ENCODE data around the gene SMARCC2. TPM values are rescaled to one million over a fixed set of nuclear protein-coding genes. Genes with fewer than 3 reads are reported as not detected.

The SMARCC2 gene
- total RNA-seq, 2 donors from 2014 or later, result 45.0 to 70.2 TPM

DNA sequence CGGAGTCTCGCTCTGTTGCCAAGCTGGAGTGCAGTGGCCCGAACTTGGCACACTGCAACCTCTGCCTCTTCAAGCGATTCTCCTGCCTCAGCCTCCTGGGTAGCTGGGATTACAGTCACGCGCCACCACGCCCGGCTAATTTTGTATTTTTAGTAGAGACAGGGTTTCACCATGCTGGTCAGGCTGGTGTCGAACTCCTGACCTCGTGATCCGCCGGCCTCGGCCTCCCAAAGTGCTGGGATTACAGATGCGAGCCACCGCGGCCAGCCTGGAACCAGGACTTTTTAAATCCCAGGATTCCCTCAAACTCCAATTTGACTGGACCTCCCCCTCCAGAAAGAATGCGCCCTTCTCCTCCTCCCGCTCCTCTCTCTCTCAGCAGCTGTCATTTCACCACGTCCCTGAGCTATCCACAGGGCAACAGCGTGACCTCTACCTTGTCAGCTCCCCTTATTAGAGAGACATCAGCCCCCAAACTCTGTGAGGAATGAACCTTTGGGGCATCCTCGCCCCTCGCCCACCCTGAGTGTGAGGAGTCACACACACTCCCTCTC, 59.3 kb downstream of the SMARCC2 start:
- Histone ChIP-seq H3K9me3 (no peaks in the 10 kb centered on the region), H3K4me1 (peaks cover 0 to 40% of the 10 kb centered on the region in 2 donors), H3K36me3 (peaks cover 37% of the 10 kb centered on the region), H3K4me3 (peak overlapping the region; percentile 67 to 77), H3K27me3 (no peaks in the 10 kb centered on the region), H3K27ac (peak overlapping the region; percentile 90)
- TF ChIP-seq, protein P1, sequence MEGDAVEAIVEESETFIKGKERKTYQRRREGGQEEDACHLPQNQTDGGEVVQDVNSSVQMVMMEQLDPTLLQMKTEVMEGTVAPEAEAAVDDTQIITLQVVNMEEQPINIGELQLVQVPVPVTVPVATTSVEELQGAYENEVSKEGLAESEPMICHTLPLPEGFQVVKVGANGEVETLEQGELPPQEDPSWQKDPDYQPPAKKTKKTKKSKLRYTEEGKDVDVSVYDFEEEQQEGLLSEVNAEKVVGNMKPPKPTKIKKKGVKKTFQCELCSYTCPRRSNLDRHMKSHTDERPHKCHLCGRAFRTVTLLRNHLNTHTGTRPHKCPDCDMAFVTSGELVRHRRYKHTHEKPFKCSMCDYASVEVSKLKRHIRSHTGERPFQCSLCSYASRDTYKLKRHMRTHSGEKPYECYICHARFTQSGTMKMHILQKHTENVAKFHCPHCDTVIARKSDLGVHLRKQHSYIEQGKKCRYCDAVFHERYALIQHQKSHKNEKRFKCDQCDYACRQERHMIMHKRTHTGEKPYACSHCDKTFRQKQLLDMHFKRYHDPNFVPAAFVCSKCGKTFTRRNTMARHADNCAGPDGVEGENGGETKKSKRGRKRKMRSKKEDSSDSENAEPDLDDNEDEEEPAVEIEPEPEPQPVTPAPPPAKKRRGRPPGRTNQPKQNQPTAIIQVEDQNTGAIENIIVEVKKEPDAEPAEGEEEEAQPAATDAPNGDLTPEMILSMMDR (IDR thresholded peaks at IDR 0.05), result no peak
- no peak for DNase-seq (ENCODE audit: low spot score)

DNA sequence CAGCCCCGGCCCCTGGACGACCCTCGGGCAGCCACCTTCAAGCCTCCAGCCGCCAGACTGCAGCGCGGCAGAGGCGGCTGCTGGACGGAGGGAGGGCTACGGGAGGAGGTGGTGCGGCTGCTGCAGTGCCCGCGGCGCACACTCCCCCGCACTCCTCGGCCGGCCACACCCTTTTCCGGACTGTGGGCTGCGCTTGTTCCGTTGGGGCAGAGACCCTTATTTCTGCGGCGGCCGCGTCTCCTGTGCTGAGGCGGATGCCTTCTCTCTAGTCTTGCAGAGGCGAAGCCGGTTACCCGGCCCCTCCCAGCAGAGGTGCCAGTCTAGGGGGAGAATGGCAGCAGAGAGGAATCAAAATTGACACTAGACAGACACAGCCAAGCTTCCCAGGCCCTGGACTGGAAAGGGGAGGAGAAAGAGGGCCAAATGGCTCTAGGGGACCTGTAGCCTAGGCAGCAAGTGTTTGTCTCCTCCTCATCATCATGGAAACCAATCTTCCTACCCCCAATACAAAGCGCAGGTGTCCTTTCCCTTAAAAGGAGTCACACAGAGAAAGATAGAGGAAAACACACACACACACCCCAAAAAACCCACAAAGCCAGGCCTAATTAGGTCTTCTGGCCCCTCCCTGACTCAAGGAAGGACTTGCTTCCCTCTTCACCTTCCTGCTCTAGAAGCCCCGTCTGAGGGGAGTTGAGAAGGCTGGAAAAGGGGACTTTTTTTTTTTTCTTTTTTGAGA, 59.9 kb downstream of the SMARCC2 start:
- TF ChIP-seq, protein P1 (IDR thresholded peaks at IDR 0.05), result no peak
- Histone ChIP-seq H3K27ac (peak overlapping the region; percentile 90), H3K4me1 (peaks cover 0 to 40% of the 10 kb centered on the region in 2 donors), H3K27me3 (no peaks in the 10 kb centered on the region), H3K9me3 (no peaks in the 10 kb centered on the region), H3K36me3 (peaks cover 31% of the 10 kb centered on the region), H3K4me3 (peak overlapping the region; percentile 67 to 77)
- DNase-seq (ENCODE audit: low spot score), result peak; percentile 74

DNA sequence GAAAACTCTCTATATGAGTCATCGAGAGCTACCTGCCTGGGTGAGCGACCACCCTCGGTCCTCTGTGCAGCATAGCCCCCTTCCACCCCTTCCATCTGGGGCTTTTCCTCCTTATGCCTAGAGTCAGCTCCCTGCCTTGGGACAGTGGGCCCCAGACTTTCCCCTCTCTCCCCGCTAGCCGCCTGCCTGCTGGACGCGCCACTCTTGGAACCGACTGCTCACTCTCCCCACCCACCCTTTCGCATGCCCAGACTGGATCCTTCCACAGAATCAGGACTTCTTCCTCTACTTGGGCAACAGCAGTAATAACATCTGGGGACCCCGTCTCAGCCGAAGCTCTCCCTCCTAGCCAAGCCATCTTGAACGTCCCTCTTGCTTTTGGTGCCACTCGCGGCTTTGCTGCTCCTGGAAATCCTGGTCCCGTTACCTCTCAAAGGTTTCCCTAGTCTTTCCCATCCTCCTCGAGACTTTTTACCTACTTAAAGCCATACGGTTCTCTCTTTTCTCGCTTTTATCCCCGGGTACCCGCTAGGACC, 60.5 kb downstream of the SMARCC2 start:
- H3K27me3 ChIP-seq, result no peaks in the 10 kb centered on the region
- peaks cover 25% of the 10 kb centered on the region for H3K36me3 ChIP-seq
- peak overlapping the region; percentile 67 to 77 for H3K4me3 ChIP-seq
- H3K9me3 ChIP-seq, result no peaks in the 10 kb centered on the region
- no peak for DNase-seq (ENCODE audit: low spot score)
- H3K27ac ChIP-seq, result peak overlapping the region; percentile 90
- peaks cover 0 to 40% of the 10 kb centered on the region in 2 donors for H3K4me1 ChIP-seq
- TF ChIP-seq, protein P1 (IDR thresholded peaks at IDR 0.05), result no peak

DNA sequence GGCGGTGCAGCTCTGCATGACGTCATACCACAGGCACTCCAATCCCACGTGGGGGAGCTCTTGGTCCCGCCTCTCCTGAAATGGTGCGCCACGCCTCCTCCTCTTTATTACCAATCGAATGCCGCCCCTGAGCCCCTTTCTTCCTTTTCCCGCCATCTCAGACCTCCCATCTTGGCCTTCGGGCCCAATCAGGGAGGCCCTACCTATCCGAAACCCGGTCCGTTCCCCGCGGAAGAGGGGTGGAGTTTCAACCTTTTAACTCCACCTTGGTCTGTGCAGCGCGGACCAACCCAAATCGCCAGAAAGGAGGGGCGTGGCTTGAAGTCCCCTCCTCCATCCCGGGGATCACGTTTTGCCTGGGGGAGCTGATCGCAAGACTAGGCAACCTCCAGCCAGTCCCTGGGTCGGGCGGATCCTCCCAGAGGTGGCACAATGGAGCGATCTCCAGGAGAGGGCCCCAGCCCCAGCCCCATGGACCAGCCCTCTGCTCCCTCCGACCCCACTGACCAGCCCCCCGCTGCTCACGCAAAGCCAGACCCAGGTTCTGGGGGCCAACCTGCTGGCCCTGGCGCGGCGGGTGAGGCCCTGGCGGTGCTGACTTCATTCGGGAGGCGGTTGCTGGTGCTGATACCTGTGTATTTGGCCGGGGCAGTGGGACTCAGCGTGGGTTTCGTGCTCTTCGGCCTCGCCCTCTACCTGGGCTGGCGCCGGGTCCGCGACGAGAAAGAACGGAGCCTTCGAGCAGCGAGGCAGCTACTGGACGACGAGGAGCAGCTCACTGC, 61.2 kb downstream of the SMARCC2 start, which contains the start of gene ESYT1:
Gene ESYT1, plus strand, starts transcription at position 380 of the 782 bp plus-strand sequence. Its CDS starts 53 bp downstream, at position 433.
- H3K36me3 ChIP-seq, result peaks cover 19% of the 10 kb centered on the region
- H3K27ac ChIP-seq, result peak within 1 kb of the TSS; percentile 90
- H3K4me1 ChIP-seq, result peaks cover 0 to 40% of the 10 kb centered on the region in 2 donors
- no peaks in the 10 kb centered on the region for H3K9me3 ChIP-seq
- peak within 1 kb of the TSS; percentile 67 to 77 for H3K4me3 ChIP-seq
- TF ChIP-seq, protein P1 (IDR thresholded peaks at IDR 0.05), result no peak
- peak; percentile 100 for DNase-seq (ENCODE audit: low spot score)
- H3K27me3 ChIP-seq, result no peaks in the 10 kb centered on the region

DNA sequence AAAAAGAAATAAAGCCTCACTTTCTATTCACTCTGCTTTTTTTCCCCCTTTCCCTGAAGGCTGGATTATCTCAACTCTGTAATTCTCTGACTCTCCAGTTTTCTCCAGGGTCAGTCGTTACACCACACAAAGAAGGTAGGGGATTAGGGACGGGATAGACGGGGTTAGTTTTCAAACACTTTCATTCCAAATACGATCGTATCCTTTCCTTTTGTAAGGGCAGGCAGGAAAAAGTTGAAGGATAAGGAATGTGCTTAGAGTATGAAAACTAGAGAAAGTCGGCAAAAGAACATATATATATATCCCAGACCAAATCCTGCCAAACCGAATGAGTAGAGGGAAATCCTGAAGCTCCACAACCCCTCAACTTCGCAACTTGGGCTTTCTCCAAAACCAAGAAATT, 61.8 kb downstream of the SMARCC2 start:
- no peaks in the 10 kb centered on the region for H3K27me3 ChIP-seq
- TF ChIP-seq, protein P1 (IDR thresholded peaks at IDR 0.05), result no peak
- H3K4me1 ChIP-seq, result peaks cover 0 to 46% of the 10 kb centered on the region in 2 donors
- H3K27ac ChIP-seq, result peak overlapping the region; percentile 81 to 87
- peaks cover 13% of the 10 kb centered on the region for H3K36me3 ChIP-seq
- no peaks in the 10 kb centered on the region for H3K9me3 ChIP-seq
- H3K4me3 ChIP-seq, result peak overlapping the region; percentile 25 to 77
- no peak for DNase-seq (ENCODE audit: low spot score)
